ENCODE results near the gene DTD1.

DTD1 gene

GRCh38 chr20:18647777-18648176 is 59.9 kb downstream of the DTD1 start:
- TF ChIP-seq CTCF (IDR thresholded peaks at IDR 0.05; ENCODE audit: low read depth, low read length), result no peak
- in situ Hi-C loops (cut with HindIII; ENCODE audit: low sequenced_read_pairs), result no loop called here
- DNase-seq (ENCODE audit: low read depth, low spot score), result no peak
- H3K4me3 ChIP-seq (ENCODE audit: low read depth, low read length), result no peak overlapping the region

GRCh38 chr20:18650224-18650623 is 62.4 kb downstream of the DTD1 start:
- H3K4me3 ChIP-seq (ENCODE audit: low read depth, low read length), result no peak overlapping the region
- in situ Hi-C loops (cut with HindIII; ENCODE audit: low sequenced_read_pairs), result no loop called here
- no peak for DNase-seq (ENCODE audit: low read depth, low spot score)
- TF ChIP-seq CTCF (IDR thresholded peaks at IDR 0.05; ENCODE audit: low read depth, low read length), result no peak

DNA sequence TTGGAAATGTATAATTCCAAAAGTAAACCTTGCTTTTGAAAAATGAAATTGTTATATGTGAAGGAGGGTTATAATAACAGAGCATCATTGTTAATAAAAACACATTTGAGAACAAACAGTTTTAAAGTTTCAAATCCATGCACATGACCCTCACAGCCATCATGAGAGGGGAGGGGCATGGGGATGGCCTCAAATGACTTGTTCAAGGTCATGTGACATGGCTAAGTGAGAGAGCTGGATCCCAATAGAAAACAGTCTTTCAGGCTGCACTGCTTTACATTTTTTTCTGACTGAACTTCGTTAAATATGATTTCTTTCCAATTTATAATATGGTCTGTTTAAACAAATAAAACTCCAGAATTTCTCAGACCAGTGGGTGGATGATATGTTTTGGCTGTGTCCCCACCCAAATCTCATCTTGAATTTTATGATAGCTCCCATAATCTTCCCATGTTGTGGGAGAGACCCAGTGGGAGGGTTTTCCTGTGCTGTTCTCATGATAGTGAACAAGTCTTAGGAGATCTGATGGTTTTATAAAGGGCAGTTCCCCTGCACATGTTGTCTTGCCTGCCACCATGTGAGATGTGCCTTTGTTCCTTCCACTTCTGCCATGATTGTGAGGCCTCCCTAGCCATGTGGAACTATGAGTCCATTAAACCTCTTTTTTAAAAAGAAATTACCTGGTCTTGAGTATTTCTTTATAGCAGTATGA is 66.0 kb downstream of the DTD1 start:
- H3K4me3 ChIP-seq (ENCODE audit: low read depth, low read length), result no peak overlapping the region

GRCh38 chr20:18654448-18654773 is 66.6 kb downstream of the DTD1 start:
- H3K4me3 ChIP-seq (ENCODE audit: low read depth, low read length), result no peak overlapping the region
- no peak for DNase-seq (ENCODE audit: low read depth, low spot score)
- no peak for TF ChIP-seq CTCF (IDR thresholded peaks at IDR 0.05; ENCODE audit: low read depth, low read length)
- in situ Hi-C loops (cut with HindIII; ENCODE audit: low sequenced_read_pairs), result no loop called here

More for the DNA sequence above, 66.0 kb downstream of the DTD1 start:
- no peak for TF ChIP-seq CTCF (IDR thresholded peaks at IDR 0.05; ENCODE audit: low read depth, low read length)
- in situ Hi-C loops (cut with HindIII; ENCODE audit: low sequenced_read_pairs), result no loop called here
- no peak for DNase-seq (ENCODE audit: low read depth, low spot score)

GRCh38 chr20:18657575-18657974 is 69.7 kb downstream of the DTD1 start:
- DNase-seq (ENCODE audit: low read depth, low spot score), result peak; percentile 63
- in situ Hi-C loops (cut with HindIII; ENCODE audit: low sequenced_read_pairs), result no loop called here
- no peak overlapping the region for H3K4me3 ChIP-seq (ENCODE audit: low read depth, low read length)
- TF ChIP-seq CTCF (IDR thresholded peaks at IDR 0.05; ENCODE audit: low read depth, low read length), result no peak

- no peak for TF ChIP-seq CTCF (IDR thresholded peaks at IDR 0.05; ENCODE audit: low read depth, low read length)
- no peak overlapping the region for H3K4me3 ChIP-seq (ENCODE audit: low read depth, low read length)
- no peak for DNase-seq (ENCODE audit: low read depth, low spot score)
- in situ Hi-C loops (cut with HindIII; ENCODE audit: low sequenced_read_pairs), result no loop called here
These were observed 74.6 kb downstream of the DTD1 start for GRCh38 chr20:18662279-18663040.
